HepG2 (cell line): ENCODE data around the gene MEF2A. TPM values are rescaled to one million over a fixed set of nuclear protein-coding genes. Genes with fewer than 3 reads are reported as not detected.

ENCODE experiments used
- ATAC-seq: fragments of 200-7000 bp; cut with Tn5 transposase; 3 replicates; pipeline ENCODE4 v1.9.1; 2020; ENCODE audit warnings: mild to moderate bottlenecking, moderate library complexity
- BruUV-seq: library from RNA; stranded (reverse); fragments of 400-500 nt; replicated peaks from 2 replicates; lab custom pipeline; 2021; lab: Mats Ljungman, UMichigan
- CTCF ChIA-PET: fragments of 300-600 bp; formaldehyde crosslinking; extraction: SDS; loops from one replicate; lab custom pipeline; 2021; ENCODE audit warnings: low total read pairs, inconsistent platforms, low intra/inter-chr PET ratio; lab: Yijun Ruan, JAX
- POLR2A ChIA-PET: fragments of 350-600 bp; sonication (Branson Sonifier 250); formaldehyde crosslinking; loops from one replicate; lab custom pipeline; 2020; ENCODE audit warnings: antibody characterized with exemption, inconsistent platforms; lab: Yijun Ruan, JAX
- DNase-seq: peaks from one replicate; pipeline ENCODE4 v3.0.0-alpha.2; 2015; ENCODE audit warnings: low spot score
- FAIRE-seq: peaks from 3 replicates; lab custom pipeline; 2011; peaks lifted over from hg19 to GRCh38; lab: Jason Lieb, UNC
- H2AFZ ChIP-seq: one replicate; pipeline ENCODE4 v1.6.1; 2011; ENCODE audit warnings: low read length, inconsistent platforms
- H3K27ac ChIP-seq: fragments of 300-600 bp; 3 replicates; pipeline ENCODE4 v1.8.0; 2011; ENCODE audit warnings: mixed run types, mild to moderate bottlenecking, mixed read lengths, low read length, inconsistent platforms; ENCODE audit not compliant: insufficient read depth; ENCODE audit errors: extremely low read length
- H3K27me3 ChIP-seq, 2 experiments: fragments of 200-600 bp in 1 of 2; 2 replicates in 1 of 2; 3 replicates in 1 of 2; pipeline versions ENCODE4 v1.6.0 to v1.8.0; 2011; ENCODE audit warnings: low read length in 2 of 2, mild to moderate bottlenecking in 2 of 2, moderate library complexity in 2 of 2, inconsistent platforms in 1 of 2; ENCODE audit not compliant: insufficient read depth in 2 of 2, control insufficient read depth in 1 of 2
- H3K36me3 ChIP-seq, 2 experiments: fragments of 200-600 bp in 1 of 2; replicated peaks in 1 of 2; 2 replicates in 1 of 2; 3 replicates in 1 of 2; pipeline versions ENCODE4 v1.5.1 to v1.8.0; 2011; ENCODE audit warnings: low read length in 2 of 2, inconsistent platforms in 1 of 2; ENCODE audit not compliant: insufficient read depth in 2 of 2, control insufficient read depth in 1 of 2
- H3K4me1 ChIP-seq: 2 replicates; pipeline ENCODE4 v1.5.1; 2012; ENCODE audit warnings: low read length, inconsistent platforms; ENCODE audit not compliant: insufficient read depth
- H3K4me2 ChIP-seq: 2 replicates; pipeline ENCODE4 v1.6.0; 2011; ENCODE audit warnings: low read depth, low read length, inconsistent platforms
- H3K4me3 ChIP-seq, 3 experiments: fragments of 200-600 bp in 1 of 3; sonication (generic), shearing (Covaris generic) in 1 of 3; replicated peaks in 1 of 3; 2 replicates each; pipeline ENCODE4 v1.5.1; 2011 to 2016; ENCODE audit warnings: low read length in 3 of 3, inconsistent platforms in 2 of 3, low read depth in 2 of 3, mild to moderate bottlenecking in 2 of 3, control low read depth in 1 of 3, mixed read lengths in 1 of 3; ENCODE audit not compliant: insufficient read depth in 1 of 3
- H3K79me2 ChIP-seq: one replicate; pipeline ENCODE4 v1.6.1; 2011; ENCODE audit warnings: low read length, inconsistent platforms; ENCODE audit not compliant: insufficient read depth
- H3K9ac ChIP-seq: 2 replicates; pipeline ENCODE4 v1.6.0; 2011; ENCODE audit warnings: mild to moderate bottlenecking, low read depth, low read length, inconsistent platforms; ENCODE audit not compliant: insufficient read depth
- H3K9me3 ChIP-seq: 2 replicates; pipeline ENCODE4 v1.5.1; 2012; ENCODE audit warnings: mild to moderate bottlenecking, low read length
- H4K20me1 ChIP-seq: 2 replicates; pipeline ENCODE4 v1.6.0; 2011; ENCODE audit warnings: inconsistent platforms, mild to moderate bottlenecking, low read length, moderate library complexity; ENCODE audit not compliant: insufficient read depth
- ATF7 ChIP-seq, 2 experiments: fragments of 450-650 bp in 1 of 2; sonication (generic) in 1 of 2; formaldehyde crosslinking in 1 of 2; IDR thresholded peaks; 2 replicates each; pipeline versions ENCODE4 v1.4.0 to v1.6.1; 2016 to 2020; ENCODE audit warnings: antibody characterized with exemption in 1 of 2, mild to moderate bottlenecking in 1 of 2, missing genetic modification reagents in 1 of 2
- CEBPB ChIP-seq: IDR thresholded peaks from 2 replicates; pipeline ENCODE4 v1.6.1; 2011; ENCODE audit warnings: low read depth, low read length, improper control_type of control experiment, borderline replicate concordance
- CEBPG ChIP-seq: IDR thresholded peaks from 2 replicates; pipeline ENCODE4 v1.6.1; 2016
- FOXA1 ChIP-seq, 2 experiments: fragments of 450-650 bp in 1 of 2; sonication (generic) in 1 of 2; formaldehyde crosslinking in 1 of 2; IDR thresholded peaks; 2 replicates each; pipeline versions ENCODE4 v1.4.0 to v1.6.1; 2016 to 2020; ENCODE audit warnings: missing genetic modification reagents in 1 of 2
- FOXA3 ChIP-seq: IDR thresholded peaks from 2 replicates; pipeline ENCODE4 v1.6.1; 2016; ENCODE audit warnings: missing genetic modification reagents, missing compliant biosample characterization
- GATA4 ChIP-seq: sonication (generic); IDR thresholded peaks from 2 replicates; pipeline ENCODE4 v1.6.1; 2016; ENCODE audit warnings: antibody characterized with exemption, low read depth, borderline replicate concordance
- HMG20A ChIP-seq: IDR thresholded peaks from 2 replicates; pipeline ENCODE4 v1.6.1; 2016; ENCODE audit warnings: borderline replicate concordance
- KLF13 ChIP-seq: sonication (generic); formaldehyde crosslinking; IDR thresholded peaks from 2 replicates; pipeline ENCODE4 v1.4.0; 2020; ENCODE audit warnings: mild to moderate bottlenecking, missing genetic modification reagents
- KLF16 ChIP-seq, 2 experiments: sonication (generic) in 1 of 2; formaldehyde crosslinking in 1 of 2; IDR thresholded peaks; 2 replicates each; pipeline versions ENCODE4 v1.6.1 to v1.8.0; 2016 to 2023; ENCODE audit warnings: missing genetic modification reagents in 2 of 2, missing compliant biosample characterization in 1 of 2
- RAD21 ChIP-seq: fragments of 450-650 bp; formaldehyde crosslinking; IDR thresholded peaks from 2 replicates; pipeline ENCODE4 v1.5.0; 2020; ENCODE audit warnings: mild to moderate bottlenecking
- RXRA ChIP-seq: sonication (generic); formaldehyde crosslinking; IDR thresholded peaks from 2 replicates; pipeline ENCODE4 v1.5.1; 2020; ENCODE audit warnings: missing genetic modification reagents
- RXRB ChIP-seq: IDR thresholded peaks from 2 replicates; pipeline ENCODE4 v1.6.1; 2016; ENCODE audit warnings: borderline replicate concordance, missing genetic modification reagents, missing compliant biosample characterization
- SMC3 ChIP-seq: IDR thresholded peaks from 2 replicates; pipeline ENCODE4 v1.6.1; 2011; ENCODE audit warnings: low read length, improper control_type of control experiment
- ZNF605 ChIP-seq: sonication (generic); formaldehyde crosslinking; IDR thresholded peaks from 2 replicates; pipeline ENCODE4 v1.8.0; 2022; ENCODE audit warnings: mild to moderate bottlenecking, missing genetic modification reagents
- ZNF816 ChIP-seq: sonication (generic); formaldehyde crosslinking; IDR thresholded peaks from 2 replicates; pipeline ENCODE4 v1.8.0; 2022; ENCODE audit warnings: missing genetic modification reagents, mild to moderate bottlenecking, borderline replicate concordance
- WGBS: methylation state at CpG from one replicate; pipeline ENCODE4 v1.1.6; 2017; ENCODE audit warnings: low lambda C conversion rate; 5-methylcytosine and 5-hydroxymethylcytosine counted together
- in situ Hi-C: cut with HindIII; loops from 2 replicates; pipeline ENCODE4 v1.10.0; 2017; ENCODE audit warnings: low pct_unique_long_range_greater_than_20kb; ENCODE audit not compliant: extremely low pct_ligation_motif_present
- intact Hi-C: fragments of 100-400 bp; cut with micrococcal nuclease; formaldehyde crosslinking; loops from one replicate; pipeline ENCODE4 v1.10.0; 2022; ENCODE audit not compliant: unreplicated experiment
- polyA plus RNA-seq, 8 experiments: library from polyadenylated mRNA; depleted of rRNA in 3 of 8; stranded (reverse) in 7 of 8; unstranded in 1 of 8; fragments of >200 nt; fragmentation: Illumina TruSeq in 4 of 8; extraction: Trizol in 4 of 8; gene quantifications; 2 replicates each; pipeline versions ENCODE4 v1.2.1 to v1.2.3, GENCODE V29; 2011 to 2016; ENCODE audit warnings: low read depth in 4 of 8, missing spikeins in 1 of 8, mixed read lengths in 1 of 8; ENCODE audit not compliant: insufficient read depth in 1 of 8
- total RNA-seq, 5 experiments: library from RNA; depleted of rRNA; stranded (reverse); fragments of >200 nt; fragmentation: Illumina TruSeq; extraction: Trizol; gene quantifications; 2 replicates each; pipeline ENCODE4 v1.2.3, GENCODE V29; 2016; ENCODE audit warnings: low read depth in 1 of 5
- TF ChIP-seq, protein P1 (sequence below), 2 experiments: fragments of 450-650 bp in 1 of 2; sonication (generic) in 1 of 2; formaldehyde crosslinking; IDR thresholded peaks; 2 replicates each; pipeline versions ENCODE4 v1.5.0 to v1.8.0; 2020 to 2022; ENCODE audit warnings: mild to moderate bottlenecking in 1 of 2, missing genetic modification reagents in 1 of 2
- TF ChIP-seq, protein P2 (sequence below): IDR thresholded peaks from 2 replicates; pipeline ENCODE4 v1.6.1; 2018; ENCODE audit warnings: missing genetic modification reagents
- TF ChIP-seq, protein P3 (sequence below): sonication (generic); formaldehyde crosslinking; IDR thresholded peaks from 2 replicates; pipeline ENCODE4 v1.4.0; 2020; ENCODE audit warnings: missing genetic modification reagents
- TF ChIP-seq, protein P4 (sequence below): sonication (generic); formaldehyde crosslinking; IDR thresholded peaks from 2 replicates; pipeline ENCODE4 v1.4.0; 2020; ENCODE audit warnings: missing genetic modification reagents

MEF2A gene
- total and polyA plus RNA-seq, 2 of the 13 experiments (the other 11 are each of a cell fraction or from before 2014, with no cell fraction given) = 15.2 to 24.4 TPM

DNA sequence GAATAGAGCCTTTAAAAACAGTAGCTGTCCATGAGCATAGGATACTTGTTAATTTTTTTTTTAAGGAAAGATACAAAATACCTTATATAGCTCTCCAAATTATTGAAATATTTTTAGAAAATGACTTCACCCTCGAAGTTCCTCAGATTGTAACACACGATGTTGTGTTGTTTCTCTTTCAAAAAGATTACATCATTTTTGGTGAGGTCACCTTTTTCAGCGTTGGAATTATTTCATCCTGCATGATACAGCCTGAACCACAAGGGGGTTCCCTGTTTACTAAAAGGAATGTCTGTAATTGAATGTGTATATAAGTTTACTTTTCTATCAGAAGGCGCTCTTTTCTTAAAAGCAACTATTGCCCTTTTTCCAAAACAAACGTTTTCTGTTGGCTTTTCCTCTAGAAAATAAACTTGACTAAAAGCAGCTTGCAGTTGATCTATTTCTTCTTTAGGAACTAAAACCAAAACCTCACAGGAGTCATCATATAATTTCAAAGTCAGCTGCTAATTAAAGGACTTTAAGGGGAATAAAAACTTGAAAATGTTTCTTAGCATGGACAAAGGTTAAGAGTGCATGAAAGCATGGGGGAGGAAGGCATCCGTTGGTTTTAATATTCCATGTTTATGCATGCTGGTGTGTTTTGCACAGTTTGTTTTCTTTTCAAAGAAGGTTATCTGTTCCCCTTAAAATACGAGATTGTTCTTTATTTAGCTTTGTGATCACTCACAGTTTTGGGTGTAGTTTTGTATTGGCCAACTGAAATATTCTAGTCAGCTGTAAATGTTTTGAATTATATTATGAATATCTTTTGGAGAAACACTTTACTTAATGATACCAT, 138.0 kb downstream of the MEF2A start:
- in situ Hi-C loops (loop anchor here (25.0 kb wide), 1 partner anchor 292 kb away; no protein-coding TSS in a partner anchor), intact Hi-C loops (loop anchor here (1.0 to 5.0 kb wide), 7 partner anchors 51 to 431 kb away; no protein-coding TSS in a partner anchor)
- Histone ChIP-seq H3K9me3 (no peaks in the 10 kb centered on the region), H3K9ac (no peak overlapping the region), H4K20me1 (no peaks in the 10 kb centered on the region), H3K4me3 (no peak overlapping the region), H3K27me3 (no peaks in the 10 kb centered on the region), H3K79me2 (no peaks in the 10 kb centered on the region), H3K4me1 (peaks cover 15% of the 10 kb centered on the region), H2AFZ (no peak overlapping the region), H3K4me2 (no peak overlapping the region), H3K27ac (peak overlapping the region; percentile 26), H3K36me3 (0 out of 5 replicates have a peak, but pooled peaks cover 0 to 3% of the 10 kb centered on the region in 2 experiments)
- ChIA-PET CTCF (interaction anchor here (1.2 to 2.3 kb wide), 4 partner anchors 51 to 431 kb away, joined by 3 to 26 read pairs (median 15); no protein-coding TSS in a partner anchor), POLR2A (interaction anchor here (0.9 to 1.9 kb wide), 5 partner anchors 29 to 416 kb away, joined by 3 to 13 read pairs (median 6); partner anchors contain the start of genes LYSMD4 and MEF2A)
- WGBS = 44% methylated on average over 7 of the region's 7 CpGs
- DNase-seq (peak; percentile 62), ATAC-seq (peak; percentile 65), FAIRE-seq (no peak)
- no TSS peak for BruUV-seq
- TF ChIP-seq RAD21 = no peak
- TF ChIP-seq ATF7 (IDR thresholded peaks at IDR 0.05) = peak; percentile 94
- TF ChIP-seq ATF7 (CRISPR knock-in tag; IDR thresholded peaks at IDR 0.05) = no peak
- peak; percentile 32; the same call in 1 of the 2 replicates for TF ChIP-seq FOXA3 (CRISPR knock-in tag)
- no peak for TF ChIP-seq KLF13 (CRISPR knock-in tag)
- no peak for TF ChIP-seq FOXA1 (IDR thresholded peaks at IDR 0.05)
- peak; percentile 22; the same call in 1 of the 2 replicates for TF ChIP-seq FOXA1 (CRISPR knock-in tag; IDR thresholded peaks at IDR 0.05)
- TF ChIP-seq RXRA (CRISPR knock-in tag) = no peak
- TF ChIP-seq, protein P1, sequence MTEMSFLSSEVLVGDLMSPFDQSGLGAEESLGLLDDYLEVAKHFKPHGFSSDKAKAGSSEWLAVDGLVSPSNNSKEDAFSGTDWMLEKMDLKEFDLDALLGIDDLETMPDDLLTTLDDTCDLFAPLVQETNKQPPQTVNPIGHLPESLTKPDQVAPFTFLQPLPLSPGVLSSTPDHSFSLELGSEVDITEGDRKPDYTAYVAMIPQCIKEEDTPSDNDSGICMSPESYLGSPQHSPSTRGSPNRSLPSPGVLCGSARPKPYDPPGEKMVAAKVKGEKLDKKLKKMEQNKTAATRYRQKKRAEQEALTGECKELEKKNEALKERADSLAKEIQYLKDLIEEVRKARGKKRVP (CRISPR knock-in tag; IDR thresholded peaks at IDR 0.05) = peak in 1 of 2 experiments; percentile 91; a peak in 2 of 4 replicates
- peak; percentile 48; the same call in 1 of the 2 replicates for TF ChIP-seq SMC3
- no peak for TF ChIP-seq GATA4
- TF ChIP-seq, protein P2, sequence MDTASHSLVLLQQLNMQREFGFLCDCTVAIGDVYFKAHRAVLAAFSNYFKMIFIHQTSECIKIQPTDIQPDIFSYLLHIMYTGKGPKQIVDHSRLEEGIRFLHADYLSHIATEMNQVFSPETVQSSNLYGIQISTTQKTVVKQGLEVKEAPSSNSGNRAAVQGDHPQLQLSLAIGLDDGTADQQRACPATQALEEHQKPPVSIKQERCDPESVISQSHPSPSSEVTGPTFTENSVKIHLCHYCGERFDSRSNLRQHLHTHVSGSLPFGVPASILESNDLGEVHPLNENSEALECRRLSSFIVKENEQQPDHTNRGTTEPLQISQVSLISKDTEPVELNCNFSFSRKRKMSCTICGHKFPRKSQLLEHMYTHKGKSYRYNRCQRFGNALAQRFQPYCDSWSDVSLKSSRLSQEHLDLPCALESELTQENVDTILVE (CRISPR knock-in tag) = 0 out of 2 replicates have a peak, but pooled peaks have one; percentile 32
- no peak for TF ChIP-seq ZNF816 (CRISPR knock-in tag)
- 0 out of 2 replicates have a peak, but pooled peaks have one; percentile 10 for TF ChIP-seq RXRB (CRISPR knock-in tag)
- TF ChIP-seq HMG20A (CRISPR knock-in tag) = peak; percentile 16; the same call in 1 of the 2 replicates
- TF ChIP-seq, protein P3, sequence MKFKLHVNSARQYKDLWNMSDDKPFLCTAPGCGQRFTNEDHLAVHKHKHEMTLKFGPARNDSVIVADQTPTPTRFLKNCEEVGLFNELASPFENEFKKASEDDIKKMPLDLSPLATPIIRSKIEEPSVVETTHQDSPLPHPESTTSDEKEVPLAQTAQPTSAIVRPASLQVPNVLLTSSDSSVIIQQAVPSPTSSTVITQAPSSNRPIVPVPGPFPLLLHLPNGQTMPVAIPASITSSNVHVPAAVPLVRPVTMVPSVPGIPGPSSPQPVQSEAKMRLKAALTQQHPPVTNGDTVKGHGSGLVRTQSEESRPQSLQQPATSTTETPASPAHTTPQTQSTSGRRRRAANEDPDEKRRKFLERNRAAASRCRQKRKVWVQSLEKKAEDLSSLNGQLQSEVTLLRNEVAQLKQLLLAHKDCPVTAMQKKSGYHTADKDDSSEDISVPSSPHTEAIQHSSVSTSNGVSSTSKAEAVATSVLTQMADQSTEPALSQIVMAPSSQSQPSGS (CRISPR knock-in tag) = peak; percentile 88
- no peak for TF ChIP-seq ZNF605 (CRISPR knock-in tag)
- peak; percentile 76 for TF ChIP-seq CEBPB
- TF ChIP-seq, protein P4, sequence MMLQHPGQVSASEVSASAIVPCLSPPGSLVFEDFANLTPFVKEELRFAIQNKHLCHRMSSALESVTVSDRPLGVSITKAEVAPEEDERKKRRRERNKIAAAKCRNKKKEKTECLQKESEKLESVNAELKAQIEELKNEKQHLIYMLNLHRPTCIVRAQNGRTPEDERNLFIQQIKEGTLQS (CRISPR knock-in tag) = peak; percentile 54; the same call in 1 of the 2 replicates
- TF ChIP-seq CEBPG = peak; percentile 50; the same call in 1 of the 2 replicates
- peak in 1 of 2 experiments; percentile 32; a peak in 1 of 4 replicates for TF ChIP-seq KLF16 (CRISPR knock-in tag; IDR thresholded peaks at IDR 0.05)
